GM21367 (cell line): Measurements from ENCODE around the gene CYB561A3.
A peak's percentile ranks its signal among the peaks of the same experiment; 100 is the strongest.

Source experiments
- ATAC-seq: cut with Tn5 transposase; IDR thresholded peaks from one replicate; pipeline ENCODE4 v1.9.1; 2021; ENCODE audit not compliant: unreplicated experiment

The CYB561A3 gene

DNA sequence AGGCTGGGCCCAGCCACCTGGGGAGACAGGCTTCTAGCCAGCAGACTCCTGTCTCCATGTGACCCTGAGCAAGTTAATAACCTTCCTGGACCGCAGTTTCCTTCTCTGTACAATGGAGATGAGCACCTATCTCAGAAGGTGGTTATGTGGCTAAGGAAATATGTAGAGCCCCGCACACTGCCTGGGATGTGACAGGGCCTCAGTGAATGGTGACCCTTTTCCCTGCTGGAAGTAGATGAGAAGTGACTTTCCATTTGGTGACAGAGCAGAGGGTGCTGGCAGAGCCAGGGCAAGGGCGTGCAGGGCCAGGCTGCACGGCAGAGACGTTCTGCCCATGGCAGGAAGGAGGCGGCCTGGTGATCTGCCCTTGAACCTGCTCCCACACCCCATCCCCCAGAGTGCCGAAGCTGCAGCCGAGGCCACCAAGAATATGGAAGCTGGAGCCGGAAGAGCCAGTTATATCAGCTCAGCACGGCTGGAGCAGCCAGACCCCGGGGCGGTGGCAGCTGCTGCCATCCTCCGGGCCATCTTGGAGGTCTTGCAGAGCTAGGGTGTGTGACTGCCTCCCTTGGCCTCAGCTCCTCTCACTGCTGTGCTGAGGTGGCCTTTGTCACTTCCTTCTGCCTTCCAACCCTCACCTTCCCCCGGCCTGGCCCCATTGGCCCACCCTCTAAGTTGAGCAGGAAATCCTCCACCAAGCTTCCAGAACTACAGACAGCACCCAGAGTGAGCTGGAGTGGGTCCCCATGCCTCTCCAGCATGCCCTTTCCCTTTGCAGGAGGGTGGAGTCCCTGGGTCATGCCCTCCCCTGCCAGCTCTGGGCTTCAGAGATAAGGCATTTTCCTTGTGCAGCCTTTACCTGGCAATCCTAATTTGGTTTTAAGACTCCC, 15.5 kb downstream of the CYB561A3 start:
- ATAC-seq, result no peak

DNA sequence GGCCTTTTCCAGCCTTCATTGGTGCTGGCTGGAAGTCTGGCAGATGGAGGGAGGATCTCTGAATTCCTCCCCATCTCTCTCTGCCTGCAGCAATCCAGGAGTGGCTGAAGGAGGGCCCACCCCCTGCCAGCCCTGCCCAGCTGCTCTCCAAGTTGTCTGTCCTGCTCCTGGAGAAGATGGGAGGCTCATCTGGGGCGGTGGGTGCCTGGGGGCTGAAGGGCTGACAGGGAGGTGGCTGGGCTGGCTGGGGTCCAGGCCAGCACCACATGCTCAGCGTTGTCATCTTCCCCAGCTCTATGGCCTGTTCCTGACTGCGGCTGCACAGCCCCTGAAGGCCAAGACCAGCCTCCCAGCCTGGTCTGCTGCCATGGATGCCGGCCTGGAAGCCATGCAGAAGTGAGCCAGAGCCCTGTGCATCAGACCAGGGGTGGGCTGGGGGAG, 16.5 kb downstream of the CYB561A3 start:
- ATAC-seq, result no peak

DNA sequence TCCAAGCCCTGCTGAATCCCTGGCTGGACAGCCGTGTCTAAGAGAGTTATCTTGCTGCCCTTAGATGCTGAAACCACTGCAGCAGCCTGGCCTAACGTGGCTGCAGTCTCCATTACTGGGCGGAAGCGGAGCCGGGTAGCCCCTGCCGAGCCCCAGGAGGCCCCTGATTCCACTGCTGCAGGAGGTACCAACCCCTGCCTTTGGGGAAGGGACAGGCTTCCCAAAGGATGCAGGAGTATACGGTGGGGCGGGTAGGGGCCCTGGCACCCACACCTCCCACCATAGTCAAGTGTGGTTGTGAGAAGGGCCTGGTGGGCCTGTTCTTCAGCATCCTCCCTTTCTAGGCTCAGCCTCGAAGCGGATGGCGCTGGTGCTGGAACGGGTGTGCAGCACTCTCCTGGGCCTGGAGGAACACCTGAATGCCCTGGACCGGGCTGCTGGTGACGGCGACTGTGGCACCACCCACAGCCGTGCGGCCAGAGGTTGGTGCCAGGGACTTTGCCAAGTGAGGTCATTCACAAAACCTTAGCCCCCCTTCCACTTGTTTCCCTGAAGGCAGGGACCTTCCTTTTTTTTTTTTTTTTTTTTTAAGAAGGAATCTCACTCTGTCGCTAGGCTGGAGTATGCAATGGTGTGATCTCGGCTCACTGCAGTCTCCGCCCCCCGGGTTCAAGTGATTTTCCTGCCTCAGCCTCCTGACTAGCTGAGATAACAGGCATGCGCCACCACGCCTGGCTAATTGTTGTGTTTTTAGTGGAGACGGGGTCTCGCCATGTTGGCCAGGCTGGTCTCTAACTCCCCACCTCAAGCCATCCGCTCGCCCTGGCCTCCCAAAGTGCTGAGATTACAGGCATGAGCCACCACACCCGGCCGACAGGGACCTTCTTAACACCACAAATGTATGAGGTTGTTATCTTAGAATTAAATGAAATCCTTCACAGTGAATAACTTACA, 17.6 kb downstream of the CYB561A3 start:
- no peak for ATAC-seq

DNA sequence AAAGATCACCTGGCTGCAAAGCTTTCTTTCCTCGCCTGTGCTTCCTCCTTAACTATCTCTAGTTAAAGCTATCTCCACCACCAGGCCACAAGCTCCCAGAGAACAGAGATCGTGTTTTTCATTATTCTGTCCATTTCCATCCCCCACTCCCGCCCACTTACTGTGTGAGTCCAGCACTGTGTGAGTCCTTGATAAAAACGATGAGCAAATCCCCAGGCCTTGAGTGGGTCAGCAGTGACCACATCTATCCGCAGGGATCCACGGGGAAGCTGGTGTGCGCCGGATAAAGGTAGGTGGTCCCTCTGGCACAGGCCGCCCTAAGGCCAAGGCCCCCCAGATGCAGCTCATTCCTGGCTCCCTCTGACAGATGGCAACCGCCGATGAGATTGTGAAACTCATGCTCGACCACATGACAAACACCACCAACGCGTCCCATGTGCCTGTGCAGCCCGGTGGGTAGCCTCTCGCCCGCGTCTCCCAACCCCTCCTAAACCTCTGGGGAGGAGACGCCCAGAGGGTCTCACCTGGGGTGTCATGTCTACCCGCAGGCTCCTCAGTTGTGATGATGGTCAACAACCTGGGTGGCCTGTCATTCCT, 19.4 kb downstream of the CYB561A3 start:
- no peak for ATAC-seq

DNA sequence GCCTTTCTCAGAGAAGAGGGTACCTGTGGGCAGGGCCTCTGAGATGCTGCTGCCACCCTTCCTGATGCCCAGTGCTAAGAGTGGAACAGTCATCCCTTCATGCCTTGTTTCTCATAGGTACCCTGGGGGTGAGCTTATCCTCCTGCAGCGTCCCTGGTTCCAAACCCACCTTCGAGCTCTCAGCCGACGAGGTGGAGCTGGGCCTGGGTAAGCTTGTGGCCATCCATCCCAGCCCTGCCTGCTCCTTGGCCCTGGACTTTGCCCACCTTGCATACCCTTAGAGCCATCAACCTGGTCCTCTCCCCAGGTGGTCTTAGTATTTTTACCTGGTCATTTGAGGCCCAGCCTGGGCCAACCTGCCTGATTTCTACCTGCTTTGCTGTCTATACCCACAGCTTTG, 20.0 kb downstream of the CYB561A3 start:
- no peak for ATAC-seq

DNA sequence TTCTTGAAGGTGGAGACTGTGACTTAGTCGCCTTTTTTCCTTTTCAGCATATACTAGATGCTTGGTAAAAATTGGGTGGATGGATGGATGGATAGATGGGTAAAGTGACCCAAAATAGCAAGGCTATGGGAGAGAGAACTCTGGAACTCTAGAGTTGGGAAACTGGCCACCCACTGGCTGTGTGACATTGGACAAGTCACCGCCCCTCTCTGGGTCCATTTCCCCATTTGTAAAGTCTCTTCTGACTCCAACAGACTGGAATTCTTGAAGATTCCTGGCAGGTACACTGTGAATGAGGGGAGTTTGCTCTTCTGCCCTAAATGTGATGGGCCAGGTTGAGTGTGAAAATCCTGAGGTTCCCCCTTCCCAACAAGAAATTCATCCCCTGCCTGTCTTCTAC, 20.7 kb downstream of the CYB561A3 start:
- ATAC-seq, result no peak

DNA sequence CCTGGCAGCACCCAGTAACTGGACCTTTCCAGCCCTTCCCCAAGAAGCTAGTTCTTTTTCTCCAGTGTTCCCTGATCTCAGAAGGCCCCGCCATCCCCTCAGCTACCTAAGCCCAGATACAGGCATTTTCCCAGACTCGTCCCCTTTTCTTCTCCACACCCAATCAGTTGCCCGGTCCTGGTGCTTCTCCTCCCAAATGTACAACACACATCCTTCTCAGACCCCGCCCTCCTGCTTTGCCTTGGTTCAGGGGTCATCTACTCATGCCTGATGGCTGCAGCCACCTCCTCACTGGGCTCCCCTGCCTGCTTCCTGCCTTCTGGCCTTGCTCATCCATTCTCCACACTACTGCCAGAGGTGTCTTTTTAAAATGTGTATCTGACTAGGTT, 22.2 kb downstream of the CYB561A3 start:
- ATAC-seq, result no peak

DNA sequence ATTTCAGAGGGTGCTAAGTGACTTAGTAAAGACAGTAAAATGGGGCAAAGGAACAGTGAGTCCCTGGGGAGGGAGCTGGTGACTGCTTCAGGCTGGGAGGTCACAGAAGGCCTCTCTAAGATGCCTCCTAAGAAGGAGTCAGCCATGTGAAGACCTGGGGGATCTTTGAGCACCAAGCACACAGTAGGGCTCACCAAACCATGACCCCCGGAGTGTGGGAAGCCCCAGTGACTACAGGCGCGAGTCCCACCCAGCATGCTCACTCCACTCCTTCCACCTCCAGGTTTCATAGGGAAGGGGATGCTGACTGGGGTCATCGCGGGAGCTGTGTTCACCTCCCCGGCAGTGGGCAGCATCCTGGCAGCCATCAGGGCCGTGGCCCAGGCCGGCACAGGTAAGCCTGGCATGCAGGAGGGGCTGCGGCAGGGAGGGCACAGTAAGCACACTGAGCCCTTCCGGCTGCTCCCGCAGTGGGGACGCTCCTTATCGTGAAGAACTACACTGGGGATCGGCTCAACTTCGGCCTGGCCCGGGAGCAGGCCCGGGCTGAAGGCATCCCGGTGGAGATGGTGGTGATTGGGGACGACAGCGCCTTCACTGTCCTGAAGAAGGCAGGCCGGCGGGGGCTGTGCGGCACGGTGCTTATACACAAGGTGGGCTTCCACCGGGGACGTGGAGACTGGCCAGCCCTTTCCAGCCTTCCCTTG, 22.7 kb downstream of the CYB561A3 start:
- ATAC-seq, result no peak

DNA sequence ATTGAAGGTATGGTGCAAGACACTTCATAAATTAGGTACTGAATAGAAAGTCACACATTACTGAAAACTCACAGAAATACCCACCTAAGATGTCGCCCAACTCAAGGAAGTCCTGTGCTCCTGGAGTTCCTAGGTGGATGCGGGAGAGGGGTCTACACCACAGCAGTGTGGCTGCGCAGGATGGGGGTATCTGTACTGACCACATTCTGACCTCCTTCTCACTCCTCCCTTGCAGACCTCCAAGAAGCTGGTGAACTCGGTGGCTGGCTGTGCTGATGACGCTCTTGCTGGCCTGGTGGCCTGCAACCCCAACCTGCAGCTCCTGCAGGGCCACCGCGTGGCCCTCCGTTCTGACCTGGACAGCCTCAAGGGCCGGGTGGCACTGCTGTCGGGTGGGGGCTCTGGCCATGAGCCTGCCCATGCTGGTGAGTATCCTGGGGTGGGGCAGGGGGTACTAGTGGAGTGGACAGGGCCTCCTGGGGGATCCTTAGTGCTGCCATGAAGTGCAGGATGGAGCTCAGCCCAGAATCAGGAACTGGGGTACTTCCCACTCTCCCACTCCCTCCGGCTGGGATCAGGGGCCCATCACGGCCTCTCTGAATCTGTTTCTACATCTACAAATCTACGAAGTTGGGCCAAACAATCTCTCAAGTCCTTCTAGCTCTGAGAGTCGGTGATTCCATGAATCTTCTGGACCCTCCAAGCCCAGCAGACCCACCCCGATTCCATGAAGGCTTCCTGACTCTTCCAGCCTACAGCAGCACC, 23.8 kb downstream of the CYB561A3 start:
- ATAC-seq, result no peak

DNA sequence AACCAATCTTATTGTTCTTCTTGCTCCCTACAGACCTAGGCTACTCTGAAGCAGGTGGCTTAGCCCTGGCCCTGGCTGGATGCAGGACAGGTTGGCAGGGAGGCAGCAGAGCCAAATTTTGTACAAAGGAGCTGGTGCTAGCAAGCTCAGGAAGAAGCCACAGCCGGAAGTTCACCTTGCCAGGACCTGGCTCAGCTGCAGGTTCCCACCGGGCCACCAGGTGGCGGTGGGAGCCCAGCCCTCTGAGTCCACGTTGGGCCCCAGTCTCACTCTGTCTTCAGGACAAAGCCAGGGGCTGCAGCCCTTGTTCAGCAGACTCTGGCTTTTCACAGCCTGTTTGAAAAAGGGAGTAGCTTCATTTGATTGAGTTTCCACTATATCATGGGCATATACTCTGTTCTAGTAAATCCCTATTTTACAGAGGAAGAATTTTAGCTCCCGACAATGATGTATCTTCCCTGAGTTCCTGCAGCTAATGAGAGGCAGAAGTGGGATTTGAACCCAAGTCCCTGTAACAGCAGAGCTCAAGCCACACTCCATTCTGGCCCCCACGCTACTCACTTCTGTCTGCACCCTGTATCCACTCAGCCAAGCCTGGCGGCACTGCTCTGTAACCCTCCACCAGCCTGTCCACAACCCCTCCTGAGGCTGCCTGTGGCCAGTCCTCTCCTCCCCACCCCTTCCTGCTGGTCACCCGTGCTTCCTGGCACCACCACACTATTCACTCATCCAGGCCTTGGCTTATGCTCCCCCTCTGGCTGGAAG, 25.3 kb downstream of the CYB561A3 start:
- ATAC-seq, result peak; percentile 40

DNA sequence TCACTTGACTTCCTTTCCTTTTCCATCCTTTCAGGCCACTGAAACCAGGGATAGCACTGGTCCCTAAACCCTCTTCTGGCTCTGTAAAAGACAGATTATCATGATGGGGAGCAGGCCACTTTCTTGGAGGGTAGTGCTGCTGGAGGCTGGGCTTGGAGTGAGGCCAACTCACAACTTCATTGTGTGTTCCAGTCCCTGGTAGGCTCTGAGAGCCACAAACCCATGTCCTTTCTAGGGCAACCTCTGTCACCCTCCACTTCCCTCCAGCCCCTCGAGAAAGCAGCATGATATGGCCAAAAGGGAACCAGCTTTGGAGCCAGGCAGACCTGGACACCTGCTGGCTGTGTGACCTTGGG, 26.3 kb downstream of the CYB561A3 start:
- no peak for ATAC-seq

DNA sequence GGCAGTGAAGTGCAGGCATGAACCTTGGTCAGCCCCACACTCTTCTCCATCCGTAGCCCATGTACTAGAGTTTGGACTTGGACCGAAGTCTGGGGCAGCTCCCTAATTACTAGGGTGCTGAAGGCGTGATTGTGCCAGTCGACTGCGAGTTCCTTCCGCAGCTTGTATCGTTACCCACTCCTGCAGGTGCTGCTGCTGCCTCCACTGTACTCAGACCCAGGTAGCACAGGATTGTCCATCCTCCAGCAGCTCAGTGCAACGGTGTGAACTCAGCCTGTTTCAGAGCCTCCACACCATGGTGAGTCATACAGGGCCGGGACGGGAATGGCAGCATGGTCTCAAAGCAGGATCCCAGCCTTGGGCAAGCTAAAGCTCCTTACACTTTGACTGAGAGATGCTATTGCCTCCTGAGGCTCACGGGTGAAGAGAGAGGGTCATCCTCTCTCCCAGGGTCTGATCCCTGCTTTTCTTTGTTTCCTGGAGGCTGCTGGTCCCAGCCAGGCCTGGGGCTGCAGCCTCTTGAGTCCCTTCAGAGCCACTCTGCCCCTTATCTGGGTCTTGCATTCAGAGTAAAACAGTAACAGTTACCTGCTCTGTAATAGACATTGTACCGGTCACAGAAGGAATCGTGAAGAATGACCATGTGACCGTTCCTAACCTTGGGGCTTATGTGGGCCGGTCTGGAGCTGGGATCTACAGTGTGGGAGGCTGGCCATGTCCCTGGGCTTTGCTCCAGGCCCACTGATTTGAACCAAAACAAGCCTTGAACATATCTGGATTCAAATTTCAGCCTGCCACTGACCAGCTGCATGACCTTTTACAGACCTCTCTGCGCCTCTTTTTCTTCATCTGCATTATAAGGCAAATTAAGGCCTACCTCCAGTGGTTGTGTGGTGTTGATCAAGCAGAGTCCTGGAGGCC, 27.0 kb downstream of the CYB561A3 start:
- ATAC-seq, result no peak

DNA sequence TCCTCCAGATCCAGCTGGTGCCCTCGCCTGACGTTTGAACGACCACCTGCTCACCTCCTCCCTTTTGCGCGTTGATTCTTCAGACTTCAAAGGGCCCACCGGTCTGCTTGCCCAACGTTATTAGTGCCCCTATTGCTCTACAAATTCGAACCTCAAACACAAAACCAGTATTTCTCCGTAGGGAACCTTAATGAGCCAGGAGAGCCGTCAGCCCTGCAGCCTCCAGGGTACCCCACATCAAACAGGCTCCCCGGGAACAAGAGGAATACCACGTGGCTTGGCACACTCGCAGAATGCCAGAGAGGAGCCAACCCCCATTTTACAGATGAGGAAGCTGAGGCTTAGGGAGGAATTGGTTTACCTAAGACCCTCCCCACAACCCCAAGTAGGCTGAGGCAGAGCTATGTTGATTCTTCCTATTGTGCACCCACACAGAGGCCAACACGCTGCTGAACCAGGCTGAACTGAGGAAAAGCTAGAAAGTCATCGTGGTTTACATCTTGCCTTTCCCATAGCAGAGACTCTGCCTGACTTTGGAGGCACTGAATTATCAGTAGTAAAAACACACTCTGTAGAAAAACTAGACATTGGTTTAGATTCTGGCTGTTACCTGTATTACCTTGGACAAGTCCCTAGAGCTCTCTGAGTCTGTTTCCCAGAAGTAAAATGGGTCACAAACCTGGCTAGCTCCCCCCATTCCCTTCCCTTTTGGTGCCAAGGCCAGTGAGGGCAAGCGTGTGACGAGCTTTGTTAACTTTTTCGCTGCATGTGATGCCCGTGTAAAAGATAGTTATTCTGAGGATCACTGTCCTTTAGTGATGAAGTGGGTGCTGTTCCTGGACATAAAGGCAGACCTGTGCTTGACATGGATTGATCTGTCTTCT, 27.9 kb downstream of the CYB561A3 start:
- no peak for ATAC-seq

DNA sequence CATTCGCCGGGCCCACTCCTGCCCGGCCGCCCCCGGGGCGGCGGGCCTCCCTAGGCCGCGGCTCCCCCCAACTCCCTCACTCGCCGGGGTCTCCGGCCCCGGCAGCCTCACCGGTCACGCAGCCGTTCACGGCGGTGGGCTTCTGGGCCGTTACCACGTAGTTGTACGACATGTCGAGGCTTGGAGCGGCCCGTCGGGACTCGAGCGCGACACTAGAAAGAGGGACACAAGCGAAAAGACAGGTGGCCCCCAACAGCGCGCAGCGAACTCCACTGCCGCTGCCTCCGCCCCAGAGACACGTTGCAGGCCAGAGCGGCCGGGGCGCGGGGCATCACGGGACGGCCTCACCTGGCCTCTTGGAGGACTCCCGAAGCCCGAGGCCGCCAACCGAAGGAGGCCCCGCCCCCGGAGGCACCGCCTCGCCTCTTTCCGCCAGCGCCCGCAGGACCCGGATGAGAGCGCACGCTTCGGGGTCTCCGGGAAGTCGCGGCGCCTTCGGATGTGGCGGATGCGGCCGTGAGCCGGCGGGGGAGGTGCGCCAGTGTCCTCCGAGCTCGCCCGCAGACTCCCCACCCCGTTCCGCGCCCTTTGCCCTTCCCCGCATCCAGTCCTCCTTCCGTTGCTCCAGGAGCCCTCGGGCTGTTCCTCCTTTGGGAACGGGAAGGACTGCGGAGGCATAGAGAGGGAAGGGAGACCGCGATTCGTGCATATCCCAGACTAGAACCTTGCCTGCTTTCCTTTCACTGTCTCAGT, 28.7 kb downstream of the CYB561A3 start, which contains the start of the genes DDB1 and TKFC:
DDB1 (minus strand) TSS at position 309 of the 753 bp plus-strand sequence; CDS start at position 172, 137 bp downstream.
TKFC (plus strand) TSS at position 432 of the 753 bp plus-strand sequence. CDS start 1,501 bp downstream, outside the sequence.
- peak; percentile 86 for ATAC-seq

DNA sequence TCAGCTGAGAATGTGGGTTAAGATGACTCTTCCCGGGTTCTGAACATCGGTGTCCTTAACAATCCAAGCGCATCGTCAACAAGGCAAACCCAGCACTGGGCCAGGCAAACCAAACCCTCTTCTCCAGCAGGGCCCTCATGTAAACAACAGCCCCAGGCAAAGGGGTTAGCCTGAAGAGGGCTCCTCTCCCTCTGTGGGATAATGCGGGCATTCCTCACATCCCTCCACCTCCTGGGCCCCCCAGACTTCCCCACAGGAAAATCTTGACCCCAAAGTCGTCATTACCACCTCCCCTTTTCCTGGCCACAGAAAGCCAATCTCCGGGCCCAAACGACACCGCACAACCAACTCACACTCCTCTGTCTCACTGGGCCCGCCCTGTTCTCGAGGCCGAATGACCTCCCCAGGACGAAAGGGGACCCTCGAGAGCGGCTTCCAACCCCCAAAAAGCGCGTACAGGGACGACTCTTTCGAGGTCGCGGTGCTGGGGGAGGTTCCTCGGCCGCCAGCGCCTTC, 29.3 kb downstream of the CYB561A3 start:
- no peak for ATAC-seq

DNA sequence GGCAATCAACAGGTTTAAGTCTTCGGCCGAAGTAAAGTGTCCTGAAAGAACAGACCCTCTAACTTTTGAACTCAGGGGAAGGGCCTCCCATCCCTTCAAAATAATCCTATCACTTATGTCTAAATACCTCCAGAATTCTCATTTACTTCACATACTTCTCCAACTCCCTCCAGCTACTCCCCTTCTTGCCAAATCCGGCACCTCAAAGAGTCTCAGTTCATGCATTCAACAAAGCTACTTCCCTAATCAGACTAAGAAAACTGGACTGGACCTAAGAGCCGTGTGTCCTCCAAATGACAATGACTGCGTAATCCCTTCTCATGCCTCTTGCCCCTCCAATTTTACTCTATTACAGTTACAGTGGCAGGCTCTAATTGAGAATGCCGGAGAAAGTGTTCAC, 30.0 kb downstream of the CYB561A3 start:
- ATAC-seq, result no peak
